NCI-H774 (cell line): ENCODE measurements around the gene OSBPL1A.
A peak's percentile ranks its signal among the peaks of the same experiment; 100 is the strongest.

Experiments used
- DNase-seq: peaks from one replicate; lab custom pipeline; 2025; lab: John Stamatoyannopoulos, UW

OSBPL1A gene

DNA sequence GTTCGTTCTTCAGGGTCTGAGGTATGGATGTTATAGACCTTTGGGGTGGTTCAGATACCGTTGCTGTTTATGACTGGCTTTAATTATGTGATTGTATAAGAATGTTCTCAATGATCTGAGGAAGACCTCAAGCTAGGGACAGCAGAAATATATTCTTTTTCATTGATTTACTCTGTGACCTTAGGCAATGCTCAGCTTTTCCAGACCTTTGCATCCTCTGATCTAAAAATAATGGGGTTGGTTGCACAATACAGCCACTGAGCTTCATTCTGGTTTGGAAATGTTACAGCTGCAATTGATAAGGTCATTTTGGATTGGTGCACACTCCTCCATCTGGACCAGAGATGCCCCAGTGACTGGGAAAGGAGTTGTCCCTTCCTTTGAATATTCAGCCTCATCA, 276.0 kb downstream of the OSBPL1A start:
- no peak for DNase-seq

DNA sequence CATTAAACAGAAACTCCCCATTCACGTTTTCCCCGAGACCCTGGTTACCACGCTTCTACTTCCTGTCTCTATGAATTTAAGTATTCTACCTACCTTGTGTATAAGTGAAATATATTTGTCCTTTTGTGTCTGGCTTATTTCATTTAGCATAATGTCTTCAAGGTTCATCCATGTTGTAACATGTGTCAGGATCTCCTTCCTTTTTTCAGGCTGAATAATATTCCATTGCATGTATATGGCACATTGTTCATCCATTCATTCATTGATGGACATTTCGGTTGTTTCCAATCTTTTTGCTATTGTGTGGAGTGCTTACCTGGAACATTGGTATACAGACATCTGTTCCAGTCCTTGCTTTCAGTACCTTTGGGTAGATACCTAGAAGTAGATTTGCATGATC, 276.9 kb downstream of the OSBPL1A start:
- DNase-seq = no peak

DNA sequence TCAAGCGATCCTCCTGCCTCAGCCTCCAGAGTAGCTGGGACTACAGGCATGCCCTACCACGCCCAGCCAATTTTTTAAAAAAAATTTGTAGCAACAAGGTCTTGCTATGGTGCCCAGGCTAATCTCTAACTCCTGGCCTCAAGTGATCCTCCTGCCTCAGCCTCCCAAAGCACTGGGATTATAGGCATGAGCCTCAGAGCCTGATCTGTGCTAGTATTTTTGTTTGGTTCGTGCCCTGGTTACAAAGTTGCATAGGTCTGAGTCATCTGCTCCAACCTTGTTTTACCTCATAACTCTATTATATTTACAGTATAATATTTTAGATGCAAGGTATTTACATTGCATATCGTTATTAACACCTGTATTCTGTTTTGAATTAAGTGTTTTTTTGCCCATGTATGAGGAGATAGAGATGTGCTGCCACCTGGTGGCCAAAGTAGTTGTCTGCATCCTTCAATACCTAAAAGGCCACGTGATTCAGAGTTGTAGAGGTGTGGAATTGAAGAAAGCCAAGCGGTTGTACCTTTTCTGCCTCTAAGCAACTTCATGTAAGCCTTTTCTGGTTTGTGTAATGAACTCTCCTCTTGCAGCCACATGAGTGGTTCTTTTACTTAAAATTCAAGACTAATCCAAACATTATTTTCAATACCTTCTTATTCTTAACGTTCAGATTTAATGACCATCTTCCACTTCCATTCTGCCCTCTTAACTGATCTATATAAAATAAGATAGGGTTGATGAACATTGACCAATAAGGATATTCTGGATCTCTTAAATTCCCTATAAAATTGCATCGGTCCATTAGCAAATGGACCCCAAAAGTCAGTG, 278.7 kb downstream of the OSBPL1A start:
- DNase-seq = peak; percentile 61

DNA sequence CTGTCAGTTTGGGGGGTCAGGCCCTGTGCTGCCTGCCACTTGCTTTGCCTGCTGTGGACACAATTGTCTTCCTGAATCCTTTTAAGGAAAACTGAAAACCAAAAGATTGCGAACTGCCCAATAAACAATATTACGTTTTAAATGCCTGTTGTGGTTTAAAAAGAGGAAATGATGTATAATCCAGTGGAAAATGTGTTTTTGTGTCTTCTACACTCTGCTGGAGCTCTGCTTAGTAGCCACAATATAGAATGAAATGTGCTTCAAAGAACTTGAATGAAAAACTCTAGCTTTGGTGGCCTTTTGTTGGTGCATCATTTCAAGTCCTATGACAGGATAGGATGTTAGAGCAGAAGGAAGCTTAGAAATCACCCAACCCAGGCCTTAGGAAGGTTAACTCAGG, 282.0 kb downstream of the OSBPL1A start:
- no peak for DNase-seq

DNA sequence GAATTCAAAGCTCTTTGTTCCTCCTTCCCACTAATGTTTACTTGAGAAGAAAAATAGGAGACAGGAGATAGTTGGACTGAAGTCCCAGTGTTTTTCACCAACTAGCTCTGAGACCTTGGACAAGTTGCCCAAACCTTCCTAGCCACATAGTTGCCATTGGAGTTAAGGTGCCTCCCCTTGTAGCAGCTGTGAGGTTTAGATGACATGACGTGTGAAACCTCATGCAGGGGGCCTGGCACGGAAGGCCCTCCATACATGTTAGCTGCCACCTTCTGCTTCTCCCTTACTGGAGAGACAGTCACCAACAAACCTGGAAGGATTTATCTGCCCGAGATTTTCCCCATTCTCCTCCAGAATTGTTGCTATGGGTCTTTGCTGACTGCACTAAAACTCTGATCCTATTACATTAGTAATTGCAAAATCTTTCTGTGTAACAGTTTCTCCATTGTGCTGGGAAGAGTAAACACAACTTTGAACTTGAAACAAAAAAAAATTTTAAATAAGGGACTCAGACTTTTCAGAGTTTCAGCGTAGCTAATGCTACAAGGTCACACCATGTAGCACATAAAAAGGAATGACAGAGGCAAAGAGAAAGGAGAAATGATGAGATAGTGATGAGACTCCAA, 282.6 kb downstream of the OSBPL1A start:
- DNase-seq = no peak

DNA sequence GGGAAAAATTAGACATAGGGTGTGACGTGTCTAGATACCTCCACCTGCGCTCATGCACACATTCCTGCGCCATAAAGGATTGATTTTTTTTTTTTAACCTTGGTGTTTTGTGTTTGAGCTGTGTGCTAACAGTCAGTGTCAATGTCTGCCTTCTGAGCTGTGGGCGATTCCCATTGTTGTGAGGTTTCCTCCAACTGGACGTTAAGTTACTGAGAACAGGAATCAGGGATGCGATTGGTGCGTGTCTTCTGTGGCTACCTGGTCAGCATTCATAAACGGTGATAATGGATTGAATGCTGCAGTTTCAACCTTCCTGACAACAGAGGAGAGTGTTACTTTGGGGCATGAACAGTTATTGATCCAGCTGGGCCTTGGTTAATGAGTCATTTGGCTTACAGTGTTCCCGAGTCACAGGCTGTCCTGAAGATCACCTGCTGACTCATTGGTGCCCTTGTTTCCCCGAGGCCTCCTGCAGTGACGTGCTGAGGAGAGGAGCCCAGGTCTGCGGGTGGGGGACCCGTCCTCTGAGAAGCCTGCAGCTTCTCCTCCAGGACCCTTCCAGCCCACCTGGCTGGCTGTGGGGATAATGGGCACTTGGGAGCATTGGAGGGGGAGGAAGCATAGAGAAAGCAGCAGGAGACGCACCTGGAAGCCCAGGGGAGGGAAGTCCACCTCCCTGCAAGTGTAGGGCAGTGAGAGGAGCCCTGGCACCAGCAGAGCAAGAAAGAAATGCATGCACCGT, 284.6 kb downstream of the OSBPL1A start:
- peak; percentile 7 for DNase-seq

DNA sequence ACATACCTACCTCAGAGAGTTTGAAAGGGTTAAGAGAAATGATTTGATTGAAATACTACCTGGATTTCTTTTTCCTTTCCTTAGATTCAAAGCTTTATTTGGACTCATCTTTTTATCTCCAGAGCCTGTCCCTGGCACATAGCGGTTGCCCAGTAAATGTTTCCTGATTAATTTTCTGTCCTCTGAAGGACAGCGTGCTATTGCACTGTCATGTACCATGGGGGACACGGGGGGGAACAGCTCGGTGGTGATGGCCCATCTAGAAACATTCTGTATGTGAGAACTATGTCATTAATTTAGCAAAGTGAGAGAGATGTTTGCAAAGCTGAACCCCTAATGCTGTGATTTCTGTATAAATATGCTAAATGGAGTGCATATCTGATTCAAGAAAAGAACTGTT, 285.2 kb downstream of the OSBPL1A start:
- no peak for DNase-seq
